Stimulated activated CD4-positive, alpha-beta T cell treated with anti-CD3 and anti-CD28 coated beads, Interleukin-1b, Interleukin-23, amount 100 ng/mL, for 24 hours (primary cell): Measurements from ENCODE around the gene ADAMTS17.
"Not testable (repeated sequence)": the region's sequence is repeated elsewhere in the genome, so short reads cannot be mapped to it uniquely, and the experiment has no call there.

ENCODE experiments used
- DNase-seq, 4 experiments: peaks; one replicate each; pipeline ENCODE4 v3.0.0-alpha.2; 2020; ENCODE audit warnings: low read depth in 4 of 4, low spot score in 1 of 4

The ADAMTS17 gene

GRCh38 chr15:99983171-99983885 lies 358.4 kb downstream of the ADAMTS17 start:
- DNase-seq: no peak

GRCh38 chr15:99982662-99983061 lies 359.1 kb downstream of the ADAMTS17 start:
- DNase-seq: no peak

GRCh38 chr15:99981839-99982658 lies 359.7 kb downstream of the ADAMTS17 start:
- DNase-seq: no peak

GRCh38 chr15:99981191-99981647 lies 360.6 kb downstream of the ADAMTS17 start:
- DNase-seq: no peak

- DNase-seq: no peak
Observed at GRCh38 chr15:99980752-99981151, 361.0 kb downstream of the ADAMTS17 start.

- DNase-seq: not testable (repeated sequence)
Observed at GRCh38 chr15:99979886-99980285, 361.9 kb downstream of the ADAMTS17 start.

GRCh38 chr15:99979371-99979770 lies 362.4 kb downstream of the ADAMTS17 start:
- no peak for DNase-seq

GRCh38 chr15:99978426-99978825 lies 363.3 kb downstream of the ADAMTS17 start:
- DNase-seq: no peak

GRCh38 chr15:99977929-99978328 lies 363.8 kb downstream of the ADAMTS17 start:
- no peak for DNase-seq

- no peak for DNase-seq
Observed at GRCh38 chr15:99976811-99977271, 364.9 kb downstream of the ADAMTS17 start.

GRCh38 chr15:99976000-99976399 lies 365.8 kb downstream of the ADAMTS17 start:
- no peak for DNase-seq

GRCh38 chr15:99974246-99974645 lies 367.5 kb downstream of the ADAMTS17 start:
- no peak for DNase-seq

GRCh38 chr15:99973351-99973750 lies 368.4 kb downstream of the ADAMTS17 start:
- DNase-seq: no peak

- no peak for DNase-seq
Observed at GRCh38 chr15:99970891-99971430, 370.8 kb downstream of the ADAMTS17 start.

- DNase-seq: no peak
Observed at GRCh38 chr15:99969261-99969920, 372.4 kb downstream of the ADAMTS17 start.

- no peak for DNase-seq
Observed at GRCh38 chr15:99967841-99968371, 373.9 kb downstream of the ADAMTS17 start.

GRCh38 chr15:99966815-99967214 lies 375.0 kb downstream of the ADAMTS17 start:
- DNase-seq: no peak

- no peak for DNase-seq
Observed at GRCh38 chr15:99965376-99965775, 376.4 kb downstream of the ADAMTS17 start.

GRCh38 chr15:99963976-99964375 lies 377.8 kb downstream of the ADAMTS17 start:
- no peak for DNase-seq

- DNase-seq: no peak
Observed at GRCh38 chr15:99963096-99963825, 378.5 kb downstream of the ADAMTS17 start.
